ENCODE data around the gene RAD51B. TPM values are rescaled to one million over a fixed set of nuclear protein-coding genes. Genes with fewer than 3 reads are reported as not detected.

Gene RAD51B
- total and polyA plus RNA-seq, 9 of the 15 experiments (the other 6 are each of a cell fraction or from before 2014, with no cell fraction given) = 8.5 to 17.3 (median 11.3) TPM

- Histone ChIP-seq H3K4me1 (replicated peaks in 1 of 2; ENCODE audit: control insufficient read depth in 2 of 2, insufficient read depth in 2 of 2, low read length in 2 of 2) (peaks cover 0 to 4% of the 10 kb centered on the region in 2 experiments; a peak in 2 of 5 replicates), H3K9me1 (ENCODE audit: control insufficient read depth, insufficient read depth, low read length) (no peaks in the 10 kb centered on the region), H2AFZ (ENCODE audit: low read depth, low read length) (no peak overlapping the region), H3K79me2 (ENCODE audit: control insufficient read depth, insufficient read depth, low read length) (no peaks in the 10 kb centered on the region), H3K4me2 (ENCODE audit: insufficient read depth, low read length) (no peak overlapping the region), H3K27me3 (ENCODE audit: control insufficient read depth in 2 of 2, insufficient read depth in 2 of 2, low read length in 2 of 2) (no peaks in the 10 kb centered on the region), H3K27ac (ENCODE audit: extremely low read depth, low read depth, low read length) (no peak overlapping the region), H4K20me1 (replicated peaks; ENCODE audit: control insufficient read depth, insufficient read depth, low read length) (no peaks in the 10 kb centered on the region), H3K36me3 (ENCODE audit: control insufficient read depth, insufficient read depth, low read length) (no peaks in the 10 kb centered on the region), H3K4me3 (no peak overlapping the region), H3K9me3 (replicated peaks; ENCODE audit: control insufficient read depth, insufficient read depth, low read depth, low read length) (no peaks in the 10 kb centered on the region), H3K9ac (ENCODE audit: insufficient read depth in 1 of 2, low read depth in 2 of 2, low read length in 2 of 2) (no peak overlapping the region)
- 60% methylated on average over 9 of the region's 10 CpGs for WGBS (ENCODE audit: insufficient coverage, low coverage, missing lambda C conversion rate)
- ATAC-seq = no peak
- POLR2A ChIA-PET = no interaction called here
- no TSS peak for BruUV-seq (replicated peaks)
- intact Hi-C loops (cut with micrococcal nuclease) = no loop called here
- FAIRE-seq = no peak
- DNase-seq (ENCODE audit: extremely low read depth in 1 of 4, low spot score in 3 of 4) = peak in 2 of 4 experiments; percentile 31
- in situ Hi-C loops (cut with MboI) = no loop called here
- CTCF ChIA-PET (ENCODE audit: low intra/inter-chr PET ratio) = no interaction called here
- TF ChIP-seq NFIC (IDR thresholded peaks at IDR 0.05) = peak; percentile 86
- TF ChIP-seq BHLHE40 (IDR thresholded peaks at IDR 0.05; ENCODE audit: low read length) = no peak
Measured at GRCh38 chr14:68705741-68706283, 886.2 kb downstream of the RAD51B start.

- POLR2A ChIA-PET = interaction anchor here (0.6 to 1.8 kb wide), 3 partner anchors 9 to 327 kb away, joined by 3 to 5 read pairs (median 4); no protein-coding TSS in a partner anchor
- Histone ChIP-seq H3K27ac (ENCODE audit: extremely low read depth, low read depth, low read length) (no peak overlapping the region), H4K20me1 (replicated peaks; ENCODE audit: control insufficient read depth, insufficient read depth, low read length) (no peaks in the 10 kb centered on the region), H3K79me2 (ENCODE audit: control insufficient read depth, insufficient read depth, low read length) (no peaks in the 10 kb centered on the region), H3K36me3 (ENCODE audit: control insufficient read depth, insufficient read depth, low read length) (no peaks in the 10 kb centered on the region), H3K27me3 (ENCODE audit: control insufficient read depth in 2 of 2, insufficient read depth in 2 of 2, low read length in 2 of 2) (no peaks in the 10 kb centered on the region), H3K9me3 (replicated peaks; ENCODE audit: control insufficient read depth, insufficient read depth, low read depth, low read length) (no peaks in the 10 kb centered on the region), H3K9ac (ENCODE audit: insufficient read depth in 1 of 2, low read depth in 2 of 2, low read length in 2 of 2) (no peak overlapping the region), H3K4me3 (no peak overlapping the region), H2AFZ (ENCODE audit: low read depth, low read length) (no peak overlapping the region), H3K4me2 (ENCODE audit: insufficient read depth, low read length) (no peak overlapping the region), H3K9me1 (ENCODE audit: control insufficient read depth, insufficient read depth, low read length) (no peaks in the 10 kb centered on the region), H3K4me1 (replicated peaks in 1 of 2; ENCODE audit: control insufficient read depth in 2 of 2, insufficient read depth in 2 of 2, low read length in 2 of 2) (peaks cover 0 to 4% of the 10 kb centered on the region in 2 experiments; a peak in 2 of 5 replicates)
- no TSS peak for BruUV-seq (replicated peaks)
- intact Hi-C loops (cut with micrococcal nuclease) = no loop called here
- in situ Hi-C loops (cut with MboI) = no loop called here
- 58% methylated on average over 4 of the region's 4 CpGs for WGBS (ENCODE audit: insufficient coverage, low coverage, missing lambda C conversion rate)
- CTCF ChIA-PET (ENCODE audit: low intra/inter-chr PET ratio) = no interaction called here
- DNase-seq (ENCODE audit: extremely low read depth in 1 of 4, low spot score in 3 of 4) (no peak), FAIRE-seq (no peak), ATAC-seq (no peak)
- TF ChIP-seq SNAPC5 (CRISPR knock-in tag; IDR thresholded peaks at IDR 0.05) = no peak
- TF ChIP-seq KLF6 (CRISPR knock-in tag; IDR thresholded peaks at IDR 0.05; ENCODE audit: borderline replicate concordance) = no peak
- no peak for TF ChIP-seq GTF2A2 (tag; IDR thresholded peaks at IDR 0.05)
- TF ChIP-seq ZBTB1 (CRISPR knock-in tag; IDR thresholded peaks at IDR 0.05; ENCODE audit: borderline replicate concordance, low read depth) = no peak
- TF ChIP-seq BRCA1 (IDR thresholded peaks at IDR 0.05) = no peak
- TF ChIP-seq BRCA1 (CRISPR knock-in tag; IDR thresholded peaks at IDR 0.05) = no peak
- TF ChIP-seq DIDO1 (tag; IDR thresholded peaks at IDR 0.05; ENCODE audit: low read depth) = no peak
Measured at GRCh38 chr14:68707482-68707881, 887.9 kb downstream of the RAD51B start.

All from K562 (cell line).